SU-DHL-6 (cell line): ENCODE results near the gene FBXO48.

Experiments used
- CTCF ChIP-seq: fragments of 200-600 bp; sonication (generic); IDR thresholded peaks from one replicate; pipeline ENCODE4 v1.5.1; 2017; ENCODE audit warnings: antibody characterized with exemption, mild to moderate bottlenecking, low read length, moderate library complexity; ENCODE audit not compliant: insufficient read depth, poor library complexity, severe bottlenecking
- EZH2phosphoT487 ChIP-seq: fragments of 200-600 bp; sonication (generic), shearing (Covaris generic); conservative IDR thresholded peaks from 2 replicates; pipeline ENCODE4 v1.6.1; 2018; ENCODE audit warnings: mild to moderate bottlenecking, antibody characterized with exemption, low read length, moderate library complexity, mixed read lengths

- TF ChIP-seq CTCF (no peak), EZH2phosphoT487 (no peak)
Observed at GRCh38 chr2:68438455-68439303, 28.4 kb downstream of the FBXO48 start.
